Measurements from ENCODE around the gene SLC25A23.

The SLC25A23 gene

GRCh38 chr19:6473647-6474046 is 14.1 kb upstream of the SLC25A23 start:
- no peak for TF ChIP-seq CTCF (IDR thresholded peaks at IDR 0.05; ENCODE audit: low read length, missing control alignments)
- DNase-seq (ENCODE audit: low read depth), result no peak
- no peak overlapping the region for H3K4me3 ChIP-seq (replicated peaks; ENCODE audit: low read depth, low read length)

- TF ChIP-seq CTCF (IDR thresholded peaks at IDR 0.05; ENCODE audit: low read length, missing control alignments), result no peak
- no peak for DNase-seq (ENCODE audit: low read depth)
Measured at GRCh38 chr19:6472713-6473112, 13.1 kb upstream of the SLC25A23 start.

GRCh38 chr19:6471076-6471475 is 11.5 kb upstream of the SLC25A23 start:
- no peak overlapping the region for H3K4me3 ChIP-seq (replicated peaks; ENCODE audit: low read depth, low read length)
- DNase-seq (ENCODE audit: low read depth), result no peak
- no peak for TF ChIP-seq CTCF (IDR thresholded peaks at IDR 0.05; ENCODE audit: low read length, missing control alignments)

More at GRCh38 chr19:6472713-6473112, 13.1 kb upstream of the SLC25A23 start:
- H3K4me3 ChIP-seq (replicated peaks; ENCODE audit: low read depth, low read length), result no peak overlapping the region

GRCh38 chr19:6470173-6470572 is 10.6 kb upstream of the SLC25A23 start:
- no peak for TF ChIP-seq CTCF (IDR thresholded peaks at IDR 0.05; ENCODE audit: low read length, missing control alignments)
- no peak for DNase-seq (ENCODE audit: low read depth)
- no peak overlapping the region for H3K4me3 ChIP-seq (replicated peaks; ENCODE audit: low read depth, low read length)

GRCh38 chr19:6467384-6467783 is 7.8 kb upstream of the SLC25A23 start:
- no peak for TF ChIP-seq CTCF (IDR thresholded peaks at IDR 0.05; ENCODE audit: low read length, missing control alignments)
- DNase-seq (ENCODE audit: low read depth), result no peak
- H3K4me3 ChIP-seq (replicated peaks; ENCODE audit: low read depth, low read length), result no peak overlapping the region

GRCh38 chr19:6466526-6467248 is 7.1 kb upstream of the SLC25A23 start:
- DNase-seq (ENCODE audit: low read depth), result no peak
- TF ChIP-seq CTCF (IDR thresholded peaks at IDR 0.05; ENCODE audit: low read length, missing control alignments), result no peak
- H3K4me3 ChIP-seq (replicated peaks; ENCODE audit: low read depth, low read length), result no peak overlapping the region

- no peak overlapping the region for H3K4me3 ChIP-seq (replicated peaks; ENCODE audit: low read depth, low read length)
- no peak for TF ChIP-seq CTCF (IDR thresholded peaks at IDR 0.05; ENCODE audit: low read length, missing control alignments)
- DNase-seq (ENCODE audit: low read depth), result no peak
Measured at GRCh38 chr19:6465663-6466062, 6.1 kb upstream of the SLC25A23 start.
